Stimulated activated CD8-positive, alpha-beta memory T cell treated with anti-CD3 and anti-CD28 coated beads, Interleukin-12 subunit alpha, Interleukin-12 subunit beta, amount 100 ng/mL, for 4 hours (primary cell): Measurements from ENCODE around the gene CTDSP1.

Experiments
- DNase-seq: peaks from one replicate; pipeline ENCODE4 v3.0.0-alpha.2; 2020; ENCODE audit warnings: low read depth

CTDSP1 gene

DNA sequence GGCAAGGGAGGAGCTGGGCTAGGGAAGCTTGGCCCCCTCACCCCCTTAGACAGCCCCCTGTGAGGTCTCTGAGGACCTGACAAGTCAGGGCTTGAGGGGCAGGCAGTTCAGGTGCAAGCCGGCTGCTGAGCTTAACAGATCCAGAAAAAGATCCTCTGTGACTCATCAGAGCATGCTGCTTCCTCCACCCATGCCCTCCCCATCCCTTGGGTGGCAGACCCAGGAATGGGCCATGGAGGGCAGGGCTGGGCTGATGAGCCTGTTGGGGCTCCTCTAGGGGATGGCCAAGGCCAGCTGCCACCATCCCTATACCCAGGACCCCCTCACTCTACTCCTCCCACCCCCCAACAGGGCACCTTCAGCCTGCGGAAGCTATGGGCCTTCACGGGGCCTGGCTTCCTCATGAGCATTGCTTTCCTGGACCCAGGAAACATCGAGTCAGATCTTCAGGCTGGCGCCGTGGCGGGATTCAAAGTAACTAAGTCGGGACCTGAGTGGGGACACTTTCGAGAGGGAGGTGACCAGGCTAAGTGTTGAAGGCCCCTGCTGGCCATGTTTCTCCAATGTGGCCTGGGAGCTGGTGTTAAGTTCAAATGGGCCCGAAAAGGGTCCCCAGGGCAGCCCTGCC lies 15.7 kb upstream of the CTDSP1 start:
- DNase-seq: no peak

- DNase-seq: no peak
These were observed 14.7 kb upstream of the CTDSP1 start for GRCh38 chr2:218384975-218385374.

- DNase-seq: no peak
These were observed 12.9 kb upstream of the CTDSP1 start for GRCh38 chr2:218386505-218387368.

GRCh38 chr2:218387369-218388194 lies 12.1 kb upstream of the CTDSP1 start:
- no peak for DNase-seq

- DNase-seq: no peak
These were observed 10.1 kb upstream of the CTDSP1 start for GRCh38 chr2:218389333-218390150.

DNA sequence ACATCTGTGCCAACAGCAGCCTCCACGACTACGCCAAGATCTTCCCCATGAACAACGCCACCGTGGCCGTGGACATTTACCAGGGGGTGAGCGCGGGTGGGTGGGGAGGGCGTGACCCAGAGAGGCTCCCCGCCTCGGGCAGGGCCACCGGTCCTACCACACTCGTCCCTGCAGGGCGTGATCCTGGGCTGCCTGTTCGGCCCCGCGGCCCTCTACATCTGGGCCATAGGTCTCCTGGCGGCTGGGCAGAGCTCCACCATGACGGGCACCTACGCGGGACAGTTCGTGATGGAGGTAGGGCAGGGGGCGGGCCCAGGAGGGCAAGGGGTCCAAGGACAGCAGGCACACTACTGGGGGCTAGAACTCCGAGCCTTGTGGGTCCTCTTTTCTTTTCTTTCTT lies 8.5 kb upstream of the CTDSP1 start:
- no peak for DNase-seq

DNA sequence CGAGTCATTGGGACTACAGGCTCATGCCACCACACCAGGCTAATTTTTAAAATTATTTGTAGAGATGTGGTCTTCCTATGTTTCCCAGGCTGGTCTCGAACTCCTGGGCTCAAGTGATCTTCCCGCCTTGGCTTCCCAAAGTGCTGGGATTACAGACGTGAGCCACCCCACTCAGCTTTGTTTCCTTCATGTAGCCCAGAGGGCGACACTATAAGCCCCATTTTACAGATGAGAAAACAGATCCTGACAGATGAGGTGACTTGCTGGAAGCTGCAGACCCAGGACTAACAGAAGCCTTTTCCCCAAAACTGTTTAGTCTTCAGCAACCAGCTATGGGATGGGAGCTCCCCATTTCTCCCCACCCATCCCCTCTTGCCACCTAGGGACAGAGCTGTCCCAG lies 7.2 kb upstream of the CTDSP1 start:
- DNase-seq: no peak

DNA sequence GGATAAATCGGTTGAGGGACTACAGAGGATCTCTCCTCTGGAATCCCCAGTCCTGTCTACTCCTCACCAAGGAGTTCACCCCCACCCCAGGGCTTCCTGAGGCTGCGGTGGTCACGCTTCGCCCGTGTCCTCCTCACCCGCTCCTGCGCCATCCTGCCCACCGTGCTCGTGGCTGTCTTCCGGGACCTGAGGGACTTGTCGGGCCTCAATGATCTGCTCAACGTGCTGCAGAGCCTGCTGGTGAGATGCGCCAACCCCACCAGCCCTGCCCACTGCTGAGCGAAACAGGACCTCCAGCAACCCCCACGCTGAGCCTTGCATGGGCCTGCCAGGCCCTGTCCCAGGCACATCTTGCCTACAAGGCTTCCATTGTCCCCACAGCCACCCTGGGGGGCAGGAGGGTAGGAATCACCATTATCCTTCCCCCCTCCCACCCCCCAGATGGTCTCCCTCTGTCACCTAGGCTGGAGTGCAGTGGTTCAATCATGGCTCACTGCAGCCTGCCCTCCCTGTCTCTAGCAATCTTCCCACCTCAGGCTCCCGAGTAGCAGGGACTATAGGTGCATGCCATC lies 6.7 kb upstream of the CTDSP1 start:
- no peak for DNase-seq

DNA sequence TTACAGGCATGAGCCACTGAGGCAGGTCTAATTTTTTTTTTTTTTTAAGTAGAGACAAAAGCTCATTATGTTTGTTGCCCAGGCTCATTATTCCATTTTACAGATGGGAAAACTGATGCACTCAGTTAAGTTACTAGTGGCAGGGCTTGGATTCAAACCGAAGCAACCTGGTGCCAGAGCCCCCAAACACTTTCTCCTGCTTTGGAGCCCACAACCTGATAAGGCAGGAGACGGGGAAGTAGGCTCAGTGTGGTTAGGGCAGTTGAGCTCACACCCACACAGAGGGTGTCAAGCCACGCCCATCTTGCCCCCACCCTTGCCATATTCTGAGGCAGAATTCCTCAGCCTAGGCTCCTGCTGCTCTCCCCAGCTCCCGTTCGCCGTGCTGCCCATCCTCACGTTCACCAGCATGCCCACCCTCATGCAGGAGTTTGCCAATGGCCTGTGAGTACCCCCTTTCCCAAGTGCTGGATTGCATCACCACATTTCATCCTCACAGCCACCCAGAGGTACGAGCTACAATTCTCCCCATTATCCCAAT lies 5.8 kb upstream of the CTDSP1 start:
- no peak for DNase-seq

DNA sequence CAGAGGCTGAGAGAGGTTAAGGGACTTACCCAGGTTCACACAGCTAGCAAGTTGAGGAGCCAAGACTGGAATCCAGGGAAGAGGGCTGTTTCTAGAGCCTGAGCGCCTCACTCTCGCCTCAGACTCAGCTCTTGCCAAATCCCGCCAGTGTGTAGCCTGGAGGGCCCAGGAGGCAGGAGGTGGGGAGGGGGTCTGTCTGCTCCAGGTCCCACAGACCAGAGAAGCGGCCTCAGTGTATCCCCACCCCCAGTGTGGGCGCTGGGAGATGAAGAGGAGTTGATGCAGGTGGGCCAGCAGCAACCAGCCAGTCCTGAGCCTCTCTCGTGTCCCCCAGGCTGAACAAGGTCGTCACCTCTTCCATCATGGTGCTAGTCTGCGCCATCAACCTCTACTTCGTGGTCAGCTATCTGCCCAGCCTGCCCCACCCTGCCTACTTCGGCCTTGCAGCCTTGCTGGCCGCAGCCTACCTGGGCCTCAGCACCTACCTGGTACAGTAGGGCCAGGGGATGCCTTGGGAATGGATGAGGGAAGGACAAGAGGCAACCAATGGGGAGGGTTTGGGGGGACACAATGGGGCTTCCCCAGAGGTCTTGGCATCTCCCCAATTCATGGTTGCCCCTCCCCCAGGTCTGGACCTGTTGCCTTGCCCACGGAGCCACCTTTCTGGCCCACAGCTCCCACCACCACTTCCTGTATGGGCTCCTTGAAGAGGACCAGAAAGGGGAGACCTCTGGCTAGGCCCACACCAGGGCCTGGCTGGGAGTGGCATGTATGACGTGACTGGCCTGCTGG lies 5.2 kb upstream of the CTDSP1 start:
- DNase-seq: no peak

DNA sequence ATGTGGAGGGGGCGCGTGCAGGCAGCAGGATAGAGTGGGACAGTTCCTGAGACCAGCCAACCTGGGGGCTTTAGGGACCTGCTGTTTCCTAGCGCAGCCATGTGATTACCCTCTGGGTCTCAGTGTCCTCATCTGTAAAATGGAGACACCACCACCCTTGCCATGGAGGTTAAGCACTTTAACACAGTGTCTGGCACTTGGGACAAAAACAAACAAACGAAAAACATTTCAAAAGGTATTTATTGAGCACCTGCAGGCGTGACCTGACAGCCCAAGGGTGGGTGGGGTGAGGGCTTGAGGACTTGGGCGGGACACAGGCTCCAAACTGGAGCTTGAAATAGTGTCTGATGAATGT lies 4.6 kb upstream of the CTDSP1 start:
- no peak for DNase-seq

DNA sequence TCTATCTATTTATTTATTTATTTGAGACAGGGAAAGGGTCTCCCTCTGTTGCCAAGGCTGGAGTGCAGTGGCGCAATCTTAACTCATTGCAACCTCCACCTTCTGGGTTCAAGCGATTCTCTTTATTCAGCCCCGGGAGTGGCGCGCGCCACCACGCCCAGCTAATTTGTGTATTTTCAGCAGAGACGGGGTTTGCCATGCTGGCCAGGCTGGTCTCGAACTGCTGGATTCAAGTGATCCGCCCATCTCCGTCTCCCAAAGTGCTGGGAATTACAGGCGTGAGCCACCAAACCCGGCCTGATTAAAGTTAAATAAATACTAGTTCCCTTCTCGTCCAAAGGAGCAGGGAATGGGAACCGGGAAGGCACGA lies 4.2 kb upstream of the CTDSP1 start:
- no peak for DNase-seq

DNA sequence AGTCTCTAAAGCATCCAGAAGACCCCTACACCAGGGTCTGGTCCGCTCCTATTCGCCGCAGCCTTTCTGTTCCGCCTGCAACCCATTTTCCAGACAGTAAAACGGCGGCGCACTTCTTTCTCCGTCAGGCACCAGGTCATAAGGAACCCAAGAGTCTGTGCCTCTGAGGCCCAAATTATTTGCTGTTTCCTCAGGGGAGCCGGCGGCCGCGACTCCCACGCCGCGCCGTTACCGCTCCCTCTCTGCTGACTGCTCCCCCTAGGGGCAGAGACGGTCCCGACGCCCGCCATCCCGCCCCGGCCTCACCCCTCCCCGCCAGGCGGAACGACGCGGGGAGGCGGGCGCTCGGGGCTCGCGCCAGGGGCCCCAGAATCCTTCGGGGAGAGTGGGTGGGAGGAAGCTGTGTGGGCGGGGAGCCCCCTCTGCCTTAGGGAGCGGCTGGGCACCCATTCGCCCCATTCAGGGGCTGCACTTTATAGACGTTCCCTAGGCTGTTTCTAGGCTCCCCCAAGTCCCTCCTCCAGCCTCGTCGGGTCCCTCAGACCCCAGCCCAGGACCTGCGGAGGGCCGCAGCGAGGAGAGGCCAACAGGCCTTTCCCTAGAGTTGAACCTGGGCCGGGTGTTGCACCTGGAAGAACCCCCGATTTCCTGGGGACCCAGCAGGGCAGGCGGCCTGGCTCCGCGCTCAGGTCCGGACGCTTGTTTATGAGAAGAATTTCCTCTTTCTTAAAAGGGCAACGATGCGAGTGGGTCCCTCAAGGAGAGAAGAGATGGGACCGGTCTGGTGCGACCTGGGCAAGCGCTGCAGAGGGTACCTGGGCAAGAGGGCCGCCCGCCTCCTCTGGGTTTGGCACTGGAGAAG lies 3.6 kb upstream of the CTDSP1 start:
- DNase-seq: peak; percentile 90

- DNase-seq: peak; percentile 52
These were observed 2.8 kb upstream of the CTDSP1 start for GRCh38 chr2:218396688-218397462.

GRCh38 chr2:218397463-218397819 lies 2.2 kb upstream of the CTDSP1 start:
- no peak for DNase-seq

- no peak for DNase-seq
These were observed 1.7 kb upstream of the CTDSP1 start for GRCh38 chr2:218397820-218398436.

- peak; percentile 54 for DNase-seq
These were observed 954 bp upstream of the CTDSP1 start for GRCh38 chr2:218398437-218399390.
